WTC11 (cell line): Measurements from ENCODE around the gene KCNIP1. TPM values are rescaled to one million over a fixed set of nuclear protein-coding genes. Genes with fewer than 3 reads are reported as not detected.

Experiments used
- ATAC-seq: fragments of 200-7000 bp; cut with Tn5 transposase; 2 replicates; pipeline ENCODE4 v1.10.0; 2021; ENCODE audit warnings: mild to moderate bottlenecking, moderate library complexity
- CTCF ChIA-PET: fragments of 300-600 bp; sonication (Branson Sonifier 250); formaldehyde crosslinking; loops from one replicate; lab custom pipeline; 2021; ENCODE audit warnings: antibody characterized with exemption; lab: Charles Lee
- POLR2A ChIA-PET: fragments of 350-600 bp; sonication (Branson Sonifier 250); formaldehyde crosslinking; loops from one replicate; lab custom pipeline; 2021; ENCODE audit warnings: antibody characterized with exemption; lab: Charles Lee
- DNase-seq: peaks from one replicate; pipeline ENCODE4 v3.0.0; 2021; ENCODE audit warnings: low spot score
- H3K27ac Mint-ChIP-seq: 2 replicates; pipeline ENCODE4 v1.8.0; 2021; ENCODE audit warnings: mixed read lengths
- H3K27me3 Mint-ChIP-seq: 2 replicates; pipeline ENCODE4 v1.8.0; 2021; ENCODE audit warnings: low read depth, mild to moderate bottlenecking, moderate library complexity, mixed read lengths
- H3K36me3 Mint-ChIP-seq: 2 replicates; pipeline ENCODE4 v1.8.0; 2021; ENCODE audit warnings: mixed read lengths
- H3K4me1 Mint-ChIP-seq: 2 replicates; pipeline ENCODE4 v1.8.0; 2022; ENCODE audit warnings: mixed read lengths
- H3K4me3 Mint-ChIP-seq: 2 replicates; pipeline ENCODE4 v1.8.0; 2021; ENCODE audit warnings: mild to moderate bottlenecking, moderate library complexity, mixed read lengths
- H3K9me3 Mint-ChIP-seq: 2 replicates; pipeline ENCODE4 v1.8.0; 2021; ENCODE audit warnings: mixed read lengths
- ATF1 ChIP-seq: sonication (generic); formaldehyde crosslinking; IDR thresholded peaks from 2 replicates; pipeline ENCODE4 v1.8.1; 2023; ENCODE audit warnings: mild to moderate bottlenecking, moderate library complexity, missing genetic modification reagents
- ESRRA ChIP-seq: sonication (generic); formaldehyde crosslinking; IDR thresholded peaks from 2 replicates; pipeline ENCODE4 v1.8.1; 2022; ENCODE audit warnings: mild to moderate bottlenecking, missing genetic modification reagents, borderline replicate concordance
- ETV6 ChIP-seq: sonication (generic); formaldehyde crosslinking; IDR thresholded peaks from 2 replicates; pipeline ENCODE4 v1.8.1; 2022; ENCODE audit warnings: mild to moderate bottlenecking, missing genetic modification reagents
- FOXJ3 ChIP-seq: sonication (generic); formaldehyde crosslinking; IDR thresholded peaks from 2 replicates; pipeline ENCODE4 v1.9.0; 2021; ENCODE audit warnings: missing genetic modification reagents, mild to moderate bottlenecking, borderline replicate concordance
- GABPB1 ChIP-seq: sonication (generic); formaldehyde crosslinking; IDR thresholded peaks from 2 replicates; pipeline ENCODE4 v1.8.1; 2023; ENCODE audit warnings: mild to moderate bottlenecking, missing genetic modification reagents
- GTF2I ChIP-seq: fragments of 250-450 bp; sonication (Bioruptor Pico); conservative IDR thresholded peaks from 2 replicates; pipeline ENCODE4 v1.4.0; 2021; ENCODE audit warnings: mild to moderate bottlenecking
- HMGA2 ChIP-seq: fragments of 250-450 bp; sonication (Bioruptor Pico); IDR thresholded peaks from 2 replicates; pipeline ENCODE4 v1.4.0; 2021; ENCODE audit warnings: mild to moderate bottlenecking, moderate library complexity
- NR2C2 ChIP-seq: sonication (generic); formaldehyde crosslinking; IDR thresholded peaks from 2 replicates; pipeline ENCODE4 v1.8.0; 2022; ENCODE audit warnings: mild to moderate bottlenecking, missing genetic modification reagents
- RELA ChIP-seq: sonication (generic); formaldehyde crosslinking; IDR thresholded peaks from 2 replicates; pipeline ENCODE4 v1.8.1; 2022; ENCODE audit warnings: missing genetic modification reagents, mild to moderate bottlenecking, borderline replicate concordance
- TEAD1 ChIP-seq: sonication (generic); formaldehyde crosslinking; IDR thresholded peaks from 2 replicates; pipeline ENCODE4 v1.8.0; 2022; ENCODE audit warnings: mild to moderate bottlenecking, missing genetic modification reagents
- TP53 ChIP-seq: sonication (generic); formaldehyde crosslinking; IDR thresholded peaks from 2 replicates; pipeline ENCODE4 v1.8.1; 2023; ENCODE audit warnings: mild to moderate bottlenecking, missing genetic modification reagents
- ZNF232 ChIP-seq: sonication (generic); formaldehyde crosslinking; IDR thresholded peaks from 2 replicates; pipeline ENCODE4 v1.8.0; 2022; ENCODE audit warnings: mild to moderate bottlenecking, missing genetic modification reagents
- ZNF317 ChIP-seq: sonication (generic); formaldehyde crosslinking; IDR thresholded peaks from 2 replicates; pipeline ENCODE4 v1.8.1; 2023; ENCODE audit warnings: low read depth, mild to moderate bottlenecking, moderate library complexity, missing genetic modification reagents, borderline replicate concordance
- ZNF416 ChIP-seq: fragments of 250-450 bp; sonication (Bioruptor Pico); IDR thresholded peaks from 2 replicates; pipeline ENCODE4 v1.9.0; 2021; ENCODE audit warnings: mild to moderate bottlenecking, inconsistent platforms
- total RNA-seq: library from RNA; stranded (reverse); gene quantifications from 3 replicates; pipeline ENCODE4 v1.2.3, GENCODE V29; 2021
- TF ChIP-seq, protein P1 (sequence below): sonication (generic); formaldehyde crosslinking; IDR thresholded peaks from 2 replicates; pipeline ENCODE4 v1.8.0; 2022; ENCODE audit warnings: mild to moderate bottlenecking, missing genetic modification reagents
- TF ChIP-seq, protein P2 (sequence below): sonication (generic); formaldehyde crosslinking; IDR thresholded peaks from 2 replicates; pipeline ENCODE4 v1.8.1; 2022; ENCODE audit warnings: missing genetic modification reagents, borderline replicate concordance
- TF ChIP-seq, protein P3 (sequence below): sonication (generic); formaldehyde crosslinking; IDR thresholded peaks from 2 replicates; pipeline ENCODE4 v1.8.1; 2022; ENCODE audit warnings: mild to moderate bottlenecking, missing genetic modification reagents, moderate library complexity, borderline replicate concordance
- TF ChIP-seq, protein P4 (sequence below): sonication (generic); formaldehyde crosslinking; conservative IDR thresholded peaks from 2 replicates; pipeline ENCODE4 v1.8.1; 2022; ENCODE audit warnings: mild to moderate bottlenecking, missing genetic modification reagents
- TF ChIP-seq, protein P5 (sequence below): fragments of 250-450 bp; sonication (Bioruptor Pico); IDR thresholded peaks from 2 replicates; pipeline ENCODE4 v1.9.0; 2021; ENCODE audit warnings: mild to moderate bottlenecking
- TF ChIP-seq, protein P6 (sequence below): fragments of 250-450 bp; sonication (Bioruptor Pico); IDR thresholded peaks from 2 replicates; pipeline ENCODE4 v1.9.0; 2021; ENCODE audit warnings: mild to moderate bottlenecking
- TF ChIP-seq, protein P7 (sequence below): sonication (generic); formaldehyde crosslinking; IDR thresholded peaks from 2 replicates; pipeline ENCODE4 v1.8.0; 2022; ENCODE audit warnings: mild to moderate bottlenecking, missing genetic modification reagents
- TF ChIP-seq, protein P8 (sequence below): sonication (generic); formaldehyde crosslinking; IDR thresholded peaks from 2 replicates; pipeline ENCODE4 v1.8.0; 2022; ENCODE audit warnings: mild to moderate bottlenecking, missing genetic modification reagents
- TF ChIP-seq, protein P9 (sequence below): sonication (generic); formaldehyde crosslinking; IDR thresholded peaks from 2 replicates; pipeline ENCODE4 v1.8.1; 2022; ENCODE audit warnings: low read depth, missing genetic modification reagents, borderline replicate concordance
- TF ChIP-seq, protein P10 (sequence below): sonication (generic); formaldehyde crosslinking; IDR thresholded peaks from 2 replicates; pipeline ENCODE4 v1.8.1; 2023; ENCODE audit warnings: mild to moderate bottlenecking, missing genetic modification reagents, moderate library complexity

The KCNIP1 gene
- total RNA-seq, 1 experiment from 2014 or later: 0.59 TPM

DNA sequence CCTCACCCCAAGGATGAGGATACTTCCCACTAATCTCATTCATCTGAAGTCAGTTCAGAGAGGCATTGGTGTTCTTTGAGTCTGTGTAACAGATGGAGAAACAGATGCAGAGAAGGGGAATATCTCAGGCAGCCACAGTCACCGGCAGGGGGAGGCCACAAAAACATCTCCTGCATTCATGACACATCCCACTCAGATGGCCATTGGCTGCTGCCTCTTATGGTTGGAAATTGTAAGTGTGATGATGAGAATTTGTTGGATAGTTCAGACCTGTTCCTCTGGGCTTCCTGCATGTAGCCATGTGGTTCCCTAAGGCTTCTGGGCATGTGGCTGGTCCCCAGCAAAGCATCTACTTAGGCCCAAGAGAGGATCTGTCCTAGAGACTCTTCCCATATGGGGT is 233.8 kb downstream of the KCNIP1 start:
- H3K27ac Mint-ChIP-seq: no peak overlapping the region
- H3K9me3 Mint-ChIP-seq: peaks cover 33% of the 10 kb centered on the region
- peaks cover 35% of the 10 kb centered on the region for H3K4me1 Mint-ChIP-seq
- ATAC-seq (no peak), DNase-seq (no peak)
- CTCF ChIA-PET: no interaction called here
- H3K27me3 Mint-ChIP-seq: peaks cover 6% of the 10 kb centered on the region; the same call in 1 of the 2 replicates
- H3K4me3 Mint-ChIP-seq: no peak overlapping the region
- H3K36me3 Mint-ChIP-seq: peaks cover 15% of the 10 kb centered on the region
- POLR2A ChIA-PET: no interaction called here
- TF ChIP-seq, protein P1, sequence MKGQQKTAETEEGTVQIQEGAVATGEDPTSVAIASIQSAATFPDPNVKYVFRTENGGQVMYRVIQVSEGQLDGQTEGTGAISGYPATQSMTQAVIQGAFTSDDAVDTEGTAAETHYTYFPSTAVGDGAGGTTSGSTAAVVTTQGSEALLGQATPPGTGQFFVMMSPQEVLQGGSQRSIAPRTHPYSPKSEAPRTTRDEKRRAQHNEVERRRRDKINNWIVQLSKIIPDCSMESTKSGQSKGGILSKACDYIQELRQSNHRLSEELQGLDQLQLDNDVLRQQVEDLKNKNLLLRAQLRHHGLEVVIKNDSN (CRISPR knock-in tag): no peak
- TF ChIP-seq RELA (CRISPR knock-in tag) (no peak), GTF2I (no peak), ESRRA (CRISPR knock-in tag) (no peak), ETV6 (CRISPR knock-in tag) (no peak), TP53 (no peak), ZNF416 (CRISPR knock-in tag) (no peak), ZNF317 (CRISPR knock-in tag) (no peak), TEAD1 (CRISPR knock-in tag) (no peak), ATF1 (CRISPR knock-in tag) (no peak), HMGA2 (CRISPR knock-in tag) (no peak)
- TF ChIP-seq, protein P2, sequence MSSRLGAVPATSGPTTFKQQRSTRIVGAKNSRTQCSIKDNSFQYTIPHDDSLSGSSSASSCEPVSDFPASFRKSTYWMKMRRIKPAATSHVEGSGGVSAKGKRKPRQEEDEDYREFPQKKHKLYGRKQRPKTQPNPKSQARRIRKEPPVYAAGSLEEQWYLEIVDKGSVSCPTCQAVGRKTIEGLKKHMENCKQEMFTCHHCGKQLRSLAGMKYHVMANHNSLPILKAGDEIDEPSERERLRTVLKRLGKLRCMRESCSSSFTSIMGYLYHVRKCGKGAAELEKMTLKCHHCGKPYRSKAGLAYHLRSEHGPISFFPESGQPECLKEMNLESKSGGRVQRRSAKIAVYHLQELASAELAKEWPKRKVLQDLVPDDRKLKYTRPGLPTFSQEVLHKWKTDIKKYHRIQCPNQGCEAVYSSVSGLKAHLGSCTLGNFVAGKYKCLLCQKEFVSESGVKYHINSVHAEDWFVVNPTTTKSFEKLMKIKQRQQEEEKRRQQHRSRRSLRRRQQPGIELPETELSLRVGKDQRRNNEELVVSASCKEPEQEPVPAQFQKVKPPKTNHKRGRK (CRISPR knock-in tag): no peak
- TF ChIP-seq, protein P3, sequence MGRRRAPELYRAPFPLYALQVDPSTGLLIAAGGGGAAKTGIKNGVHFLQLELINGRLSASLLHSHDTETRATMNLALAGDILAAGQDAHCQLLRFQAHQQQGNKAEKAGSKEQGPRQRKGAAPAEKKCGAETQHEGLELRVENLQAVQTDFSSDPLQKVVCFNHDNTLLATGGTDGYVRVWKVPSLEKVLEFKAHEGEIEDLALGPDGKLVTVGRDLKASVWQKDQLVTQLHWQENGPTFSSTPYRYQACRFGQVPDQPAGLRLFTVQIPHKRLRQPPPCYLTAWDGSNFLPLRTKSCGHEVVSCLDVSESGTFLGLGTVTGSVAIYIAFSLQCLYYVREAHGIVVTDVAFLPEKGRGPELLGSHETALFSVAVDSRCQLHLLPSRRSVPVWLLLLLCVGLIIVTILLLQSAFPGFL (CRISPR knock-in tag): no peak
- TF ChIP-seq, protein P4, sequence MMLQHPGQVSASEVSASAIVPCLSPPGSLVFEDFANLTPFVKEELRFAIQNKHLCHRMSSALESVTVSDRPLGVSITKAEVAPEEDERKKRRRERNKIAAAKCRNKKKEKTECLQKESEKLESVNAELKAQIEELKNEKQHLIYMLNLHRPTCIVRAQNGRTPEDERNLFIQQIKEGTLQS: no peak
- TF ChIP-seq, protein P5, sequence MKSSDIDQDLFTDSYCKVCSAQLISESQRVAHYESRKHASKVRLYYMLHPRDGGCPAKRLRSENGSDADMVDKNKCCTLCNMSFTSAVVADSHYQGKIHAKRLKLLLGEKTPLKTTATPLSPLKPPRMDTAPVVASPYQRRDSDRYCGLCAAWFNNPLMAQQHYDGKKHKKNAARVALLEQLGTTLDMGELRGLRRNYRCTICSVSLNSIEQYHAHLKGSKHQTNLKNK (CRISPR knock-in tag): no peak
- TF ChIP-seq, protein P6, sequence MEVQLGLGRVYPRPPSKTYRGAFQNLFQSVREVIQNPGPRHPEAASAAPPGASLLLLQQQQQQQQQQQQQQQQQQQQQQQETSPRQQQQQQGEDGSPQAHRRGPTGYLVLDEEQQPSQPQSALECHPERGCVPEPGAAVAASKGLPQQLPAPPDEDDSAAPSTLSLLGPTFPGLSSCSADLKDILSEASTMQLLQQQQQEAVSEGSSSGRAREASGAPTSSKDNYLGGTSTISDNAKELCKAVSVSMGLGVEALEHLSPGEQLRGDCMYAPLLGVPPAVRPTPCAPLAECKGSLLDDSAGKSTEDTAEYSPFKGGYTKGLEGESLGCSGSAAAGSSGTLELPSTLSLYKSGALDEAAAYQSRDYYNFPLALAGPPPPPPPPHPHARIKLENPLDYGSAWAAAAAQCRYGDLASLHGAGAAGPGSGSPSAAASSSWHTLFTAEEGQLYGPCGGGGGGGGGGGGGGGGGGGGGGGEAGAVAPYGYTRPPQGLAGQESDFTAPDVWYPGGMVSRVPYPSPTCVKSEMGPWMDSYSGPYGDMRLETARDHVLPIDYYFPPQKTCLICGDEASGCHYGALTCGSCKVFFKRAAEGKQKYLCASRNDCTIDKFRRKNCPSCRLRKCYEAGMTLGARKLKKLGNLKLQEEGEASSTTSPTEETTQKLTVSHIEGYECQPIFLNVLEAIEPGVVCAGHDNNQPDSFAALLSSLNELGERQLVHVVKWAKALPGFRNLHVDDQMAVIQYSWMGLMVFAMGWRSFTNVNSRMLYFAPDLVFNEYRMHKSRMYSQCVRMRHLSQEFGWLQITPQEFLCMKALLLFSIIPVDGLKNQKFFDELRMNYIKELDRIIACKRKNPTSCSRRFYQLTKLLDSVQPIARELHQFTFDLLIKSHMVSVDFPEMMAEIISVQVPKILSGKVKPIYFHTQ: no peak

DNA sequence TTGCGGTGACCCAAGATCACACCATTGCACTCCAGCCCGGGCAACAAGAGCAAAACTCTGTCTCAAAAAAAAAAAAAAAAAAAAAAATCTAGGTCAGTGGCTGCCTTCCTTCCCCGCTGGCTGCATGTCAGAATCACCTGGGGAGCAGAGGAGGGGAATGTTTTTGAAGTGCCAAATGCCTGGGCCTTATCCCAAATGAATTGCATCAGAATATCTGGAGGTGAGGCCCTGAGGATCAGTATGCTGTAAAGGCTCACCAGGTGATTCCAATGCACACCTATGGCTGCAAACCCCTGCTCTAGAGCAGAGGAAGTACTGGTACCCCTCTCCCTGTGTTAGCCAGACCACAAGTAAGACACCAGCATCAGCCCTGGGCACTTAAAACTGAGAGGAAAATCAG is 235.0 kb downstream of the KCNIP1 start:
- DNase-seq (no peak), ATAC-seq (peak; percentile 23; the same call in 1 of the 2 replicates)
- Mint-ChIP-seq H3K36me3 (peaks cover 15% of the 10 kb centered on the region), H3K4me1 (peaks cover 43% of the 10 kb centered on the region), H3K9me3 (peaks cover 38% of the 10 kb centered on the region), H3K27ac (no peak overlapping the region), H3K27me3 (peaks cover 9% of the 10 kb centered on the region; the same call in 1 of the 2 replicates), H3K4me3 (no peak overlapping the region)
- ChIA-PET POLR2A (interaction anchor here (0.7 kb wide), 1 partner anchor 1185 kb away, joined by 8 read pairs; no protein-coding TSS in a partner anchor), CTCF (interaction anchor here (0.6 kb wide), 1 partner anchor 553 kb away, joined by 4 read pairs; no protein-coding TSS in a partner anchor)
- TF ChIP-seq ZNF416 (CRISPR knock-in tag) (no peak), FOXJ3 (CRISPR knock-in tag) (no peak), TEAD1 (CRISPR knock-in tag) (no peak), GABPB1 (CRISPR knock-in tag) (no peak), NR2C2 (CRISPR knock-in tag) (no peak), ZNF232 (CRISPR knock-in tag) (no peak)
- TF ChIP-seq, protein P7, sequence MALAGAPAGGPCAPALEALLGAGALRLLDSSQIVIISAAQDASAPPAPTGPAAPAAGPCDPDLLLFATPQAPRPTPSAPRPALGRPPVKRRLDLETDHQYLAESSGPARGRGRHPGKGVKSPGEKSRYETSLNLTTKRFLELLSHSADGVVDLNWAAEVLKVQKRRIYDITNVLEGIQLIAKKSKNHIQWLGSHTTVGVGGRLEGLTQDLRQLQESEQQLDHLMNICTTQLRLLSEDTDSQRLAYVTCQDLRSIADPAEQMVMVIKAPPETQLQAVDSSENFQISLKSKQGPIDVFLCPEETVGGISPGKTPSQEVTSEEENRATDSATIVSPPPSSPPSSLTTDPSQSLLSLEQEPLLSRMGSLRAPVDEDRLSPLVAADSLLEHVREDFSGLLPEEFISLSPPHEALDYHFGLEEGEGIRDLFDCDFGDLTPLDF (CRISPR knock-in tag): no peak
- TF ChIP-seq, protein P8, sequence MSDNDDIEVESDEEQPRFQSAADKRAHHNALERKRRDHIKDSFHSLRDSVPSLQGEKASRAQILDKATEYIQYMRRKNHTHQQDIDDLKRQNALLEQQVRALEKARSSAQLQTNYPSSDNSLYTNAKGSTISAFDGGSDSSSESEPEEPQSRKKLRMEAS (CRISPR knock-in tag): no peak
- TF ChIP-seq, protein P1 (CRISPR knock-in tag): no peak
- TF ChIP-seq, protein P9, sequence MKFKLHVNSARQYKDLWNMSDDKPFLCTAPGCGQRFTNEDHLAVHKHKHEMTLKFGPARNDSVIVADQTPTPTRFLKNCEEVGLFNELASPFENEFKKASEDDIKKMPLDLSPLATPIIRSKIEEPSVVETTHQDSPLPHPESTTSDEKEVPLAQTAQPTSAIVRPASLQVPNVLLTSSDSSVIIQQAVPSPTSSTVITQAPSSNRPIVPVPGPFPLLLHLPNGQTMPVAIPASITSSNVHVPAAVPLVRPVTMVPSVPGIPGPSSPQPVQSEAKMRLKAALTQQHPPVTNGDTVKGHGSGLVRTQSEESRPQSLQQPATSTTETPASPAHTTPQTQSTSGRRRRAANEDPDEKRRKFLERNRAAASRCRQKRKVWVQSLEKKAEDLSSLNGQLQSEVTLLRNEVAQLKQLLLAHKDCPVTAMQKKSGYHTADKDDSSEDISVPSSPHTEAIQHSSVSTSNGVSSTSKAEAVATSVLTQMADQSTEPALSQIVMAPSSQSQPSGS (CRISPR knock-in tag): no peak
- TF ChIP-seq, protein P10, sequence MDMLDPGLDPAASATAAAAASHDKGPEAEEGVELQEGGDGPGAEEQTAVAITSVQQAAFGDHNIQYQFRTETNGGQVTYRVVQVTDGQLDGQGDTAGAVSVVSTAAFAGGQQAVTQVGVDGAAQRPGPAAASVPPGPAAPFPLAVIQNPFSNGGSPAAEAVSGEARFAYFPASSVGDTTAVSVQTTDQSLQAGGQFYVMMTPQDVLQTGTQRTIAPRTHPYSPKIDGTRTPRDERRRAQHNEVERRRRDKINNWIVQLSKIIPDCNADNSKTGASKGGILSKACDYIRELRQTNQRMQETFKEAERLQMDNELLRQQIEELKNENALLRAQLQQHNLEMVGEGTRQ (CRISPR knock-in tag): no peak
